Activated effector memory CD4-positive, alpha-beta T cell treated with anti-CD3 and anti-CD28 coated beads, Interleukin-2, amount 50 U/mL, for 16 hours (primary cell): ENCODE data around the gene RNF8.

Experiments used
- DNase-seq: peaks from one replicate; pipeline ENCODE4 v3.0.0-alpha.2; 2020

Gene RNF8

GRCh38 chr6:37362101-37362828, 8.5 kb downstream of the RNF8 start:
- no peak for DNase-seq

GRCh38 chr6:37365791-37366190, 12.0 kb downstream of the RNF8 start:
- no peak for DNase-seq

GRCh38 chr6:37366910-37367309, 13.1 kb downstream of the RNF8 start:
- no peak for DNase-seq

- no peak for DNase-seq
Measured at GRCh38 chr6:37368961-37369320, 15.2 kb downstream of the RNF8 start.

- no peak for DNase-seq
Measured at GRCh38 chr6:37369321-37370201, 15.8 kb downstream of the RNF8 start.

GRCh38 chr6:37371154-37372083, 17.6 kb downstream of the RNF8 start:
- no peak for DNase-seq

GRCh38 chr6:37372116-37372515, 18.3 kb downstream of the RNF8 start:
- no peak for DNase-seq

GRCh38 chr6:37373822-37374471, 20.2 kb downstream of the RNF8 start:
- no peak for DNase-seq

- no peak for DNase-seq
Measured at GRCh38 chr6:37375376-37375775, 21.6 kb downstream of the RNF8 start.

GRCh38 chr6:37376078-37376743, 22.4 kb downstream of the RNF8 start:
- no peak for DNase-seq

GRCh38 chr6:37381579-37381978, 27.8 kb downstream of the RNF8 start:
- DNase-seq: no peak

GRCh38 chr6:37382994-37383765, 29.4 kb downstream of the RNF8 start:
- DNase-seq: no peak

- no peak for DNase-seq
Measured at GRCh38 chr6:37388578-37388977, 34.8 kb downstream of the RNF8 start.

- DNase-seq: no peak
Measured at GRCh38 chr6:37389857-37390256, 36.1 kb downstream of the RNF8 start.

- DNase-seq: no peak
Measured at GRCh38 chr6:37391120-37391519, 37.3 kb downstream of the RNF8 start.

- no peak for DNase-seq
Measured at GRCh38 chr6:37392821-37393220, 39.0 kb downstream of the RNF8 start.

GRCh38 chr6:37393381-37393929, 39.7 kb downstream of the RNF8 start:
- no peak for DNase-seq

- no peak for DNase-seq
Measured at GRCh38 chr6:37396571-37397180, 42.9 kb downstream of the RNF8 start.

- no peak for DNase-seq
Measured at GRCh38 chr6:37399131-37399530, 45.3 kb downstream of the RNF8 start.

GRCh38 chr6:37399795-37400490, 46.2 kb downstream of the RNF8 start:
- no peak for DNase-seq
